NCI-H1436 treated with DMSO at 0.1 percent for 48 hours (cell line): ENCODE results near the gene CEBPE.

Source experiments
- DNase-seq: peaks from one replicate; lab custom pipeline; 2025; lab: John Stamatoyannopoulos, UW

CEBPE gene

GRCh38 chr14:23102801-23103200 lies 16.3 kb downstream of the CEBPE start:
- no peak for DNase-seq

GRCh38 chr14:23101986-23102625 lies 16.9 kb downstream of the CEBPE start:
- DNase-seq, result no peak

- no peak for DNase-seq
Observed at GRCh38 chr14:23101213-23101970, 17.7 kb downstream of the CEBPE start.

- DNase-seq, result no peak
Observed at GRCh38 chr14:23099212-23099861, 19.7 kb downstream of the CEBPE start.

GRCh38 chr14:23097786-23098185 lies 21.3 kb downstream of the CEBPE start:
- no peak for DNase-seq

- DNase-seq, result no peak
Observed at GRCh38 chr14:23095196-23096108, 23.6 kb downstream of the CEBPE start, which contains the start of gene C14orf119. Gene C14orf119 (plus strand): TSS chr14:23095505. CDS start chr14:23097659, 2,154 bp downstream.

- no peak for DNase-seq
Observed at GRCh38 chr14:23094666-23095195, 24.3 kb downstream of the CEBPE start, which contains the start of gene ACIN1. Gene ACIN1 (minus strand): TSS chr14:23095136. CDS start chr14:23095112, 24 bp downstream.

- no peak for DNase-seq
Observed at GRCh38 chr14:23093991-23094665, 24.9 kb downstream of the CEBPE start.

- no peak for DNase-seq
Observed at GRCh38 chr14:23093526-23093925, 25.5 kb downstream of the CEBPE start.

GRCh38 chr14:23093104-23093503 lies 26.0 kb downstream of the CEBPE start:
- DNase-seq, result no peak

- no peak for DNase-seq
Observed at GRCh38 chr14:23091294-23092225, 27.5 kb downstream of the CEBPE start.

GRCh38 chr14:23090254-23090636 lies 28.8 kb downstream of the CEBPE start:
- DNase-seq, result no peak

- DNase-seq, result no peak
Observed at GRCh38 chr14:23089498-23090253, 29.4 kb downstream of the CEBPE start.

- DNase-seq, result no peak
Observed at GRCh38 chr14:23086565-23086964, 32.5 kb downstream of the CEBPE start.

- no peak for DNase-seq
Observed at GRCh38 chr14:23085458-23085857, 33.6 kb downstream of the CEBPE start.

GRCh38 chr14:23080474-23080873 lies 38.6 kb downstream of the CEBPE start:
- DNase-seq, result no peak

- DNase-seq, result no peak
Observed at GRCh38 chr14:23079716-23080115, 39.3 kb downstream of the CEBPE start.

GRCh38 chr14:23078692-23079116 lies 40.4 kb downstream of the CEBPE start:
- DNase-seq, result no peak

GRCh38 chr14:23077962-23078361 lies 41.1 kb downstream of the CEBPE start:
- no peak for DNase-seq
